ENCODE measurements around the gene SUPT4H1. TPM values are rescaled to one million over a fixed set of nuclear protein-coding genes. Genes with fewer than 3 reads are reported as not detected.

SUPT4H1 gene
- total RNA-seq, 1 experiment from 2014 or later = 109 TPM

- H3K27me3 ChIP-seq (ENCODE audit: insufficient read depth, low read length) = no peaks in the 10 kb centered on the region
- no CpG with 5 or more reads among the region's 10 CpGs for WGBS (ENCODE audit: extremely low coverage, insufficient read length, low lambda C conversion rate)
- no peak overlapping the region for H2AK5ac ChIP-seq (ENCODE audit: insufficient read length, low read length)
- H4K91ac ChIP-seq (ENCODE audit: insufficient read length, low read depth, low read length) = peak overlapping the region; percentile 60
- H3K23me2 ChIP-seq (ENCODE audit: insufficient read length, low read depth, low read length, poor library complexity, severe bottlenecking) = no peaks in the 10 kb centered on the region
- DNase-seq = peak; percentile 90
- no peak overlapping the region for H3K4me2 ChIP-seq (ENCODE audit: insufficient read depth, insufficient read length, low read length)
- H4K20me1 ChIP-seq (ENCODE audit: control insufficient read depth, insufficient read depth, insufficient read length) = no peaks in the 10 kb centered on the region
- H3K9ac ChIP-seq (ENCODE audit: extremely low read depth, insufficient read length, low read length) = no peak overlapping the region
- H2BK12ac ChIP-seq (ENCODE audit: insufficient read length, low read depth, low read length) = peak overlapping the region; percentile 94
- no peak overlapping the region for H2BK5ac ChIP-seq (ENCODE audit: insufficient read length, low read length)
- H4K8ac ChIP-seq (replicated peaks; ENCODE audit: insufficient read length, low read depth, low read length) = no peak overlapping the region
- no peak overlapping the region for H3K56ac ChIP-seq (ENCODE audit: insufficient read length, low read depth, low read length)
- Mint-ChIP-seq H3K27ac (peak overlapping the region in 1 of 3 experiments; percentile 85; a peak in 1 of 7 replicates), H3K4me3 (no peak overlapping the region; a peak in 1 of 5 replicates), H3K4me1 (peaks cover 5 to 35% of the 10 kb centered on the region in 2 experiments), H3K36me3 (ENCODE audit: insufficient read depth in 1 of 3, low read depth in 3 of 3) (no peaks in the 10 kb centered on the region), H3K27me3 (ENCODE audit: low read depth) (peaks cover 5% of the 10 kb centered on the region), H3K9me3 (no peaks in the 10 kb centered on the region)
- H3K4ac ChIP-seq (ENCODE audit: low read depth, low read length) = no peak overlapping the region
- no peaks in the 10 kb centered on the region for H3K79me1 ChIP-seq (ENCODE audit: insufficient read depth, low read depth, low read length, poor library complexity, severe bottlenecking)
- no peaks in the 10 kb centered on the region for H3K9me3 ChIP-seq (ENCODE audit: control insufficient read depth, low read depth, low read length)
- no peak overlapping the region for H2BK120ac ChIP-seq (ENCODE audit: low read depth, low read length, poor library complexity, severe bottlenecking)
- no peaks in the 10 kb centered on the region for H3K79me2 ChIP-seq (ENCODE audit: insufficient read depth, low read length)
- no peak overlapping the region for H4K5ac ChIP-seq (ENCODE audit: insufficient read length, low read depth, low read length)
- H3K4me1 ChIP-seq (ENCODE audit: insufficient read depth, low read length) = no peaks in the 10 kb centered on the region
- H3K27ac ChIP-seq (ENCODE audit: insufficient read length, low read depth, low read length) = no peak overlapping the region
- H3K23ac ChIP-seq (ENCODE audit: insufficient read length, low read depth, low read length) = no peak overlapping the region
- no peak overlapping the region for H2BK15ac ChIP-seq (ENCODE audit: low read depth, low read length)
- no peak overlapping the region for H3T11ph ChIP-seq (ENCODE audit: low read length)
- TF ChIP-seq, protein P1, sequence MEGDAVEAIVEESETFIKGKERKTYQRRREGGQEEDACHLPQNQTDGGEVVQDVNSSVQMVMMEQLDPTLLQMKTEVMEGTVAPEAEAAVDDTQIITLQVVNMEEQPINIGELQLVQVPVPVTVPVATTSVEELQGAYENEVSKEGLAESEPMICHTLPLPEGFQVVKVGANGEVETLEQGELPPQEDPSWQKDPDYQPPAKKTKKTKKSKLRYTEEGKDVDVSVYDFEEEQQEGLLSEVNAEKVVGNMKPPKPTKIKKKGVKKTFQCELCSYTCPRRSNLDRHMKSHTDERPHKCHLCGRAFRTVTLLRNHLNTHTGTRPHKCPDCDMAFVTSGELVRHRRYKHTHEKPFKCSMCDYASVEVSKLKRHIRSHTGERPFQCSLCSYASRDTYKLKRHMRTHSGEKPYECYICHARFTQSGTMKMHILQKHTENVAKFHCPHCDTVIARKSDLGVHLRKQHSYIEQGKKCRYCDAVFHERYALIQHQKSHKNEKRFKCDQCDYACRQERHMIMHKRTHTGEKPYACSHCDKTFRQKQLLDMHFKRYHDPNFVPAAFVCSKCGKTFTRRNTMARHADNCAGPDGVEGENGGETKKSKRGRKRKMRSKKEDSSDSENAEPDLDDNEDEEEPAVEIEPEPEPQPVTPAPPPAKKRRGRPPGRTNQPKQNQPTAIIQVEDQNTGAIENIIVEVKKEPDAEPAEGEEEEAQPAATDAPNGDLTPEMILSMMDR (conservative IDR thresholded peaks at IDR 0.05) = peak; percentile 93
- H3K14ac ChIP-seq (ENCODE audit: insufficient read depth, low read length) = peak overlapping the region; percentile 68
- peak overlapping the region; percentile 91 for H3K18ac ChIP-seq (ENCODE audit: insufficient read length, low read depth, low read length)
- no peak overlapping the region for H2BK20ac ChIP-seq (ENCODE audit: low read depth, low read length, poor library complexity, severe bottlenecking)
- H2AFZ ChIP-seq (ENCODE audit: low read length) = no peak overlapping the region
Observed at GRCh38 chr17:58303971-58304749, 47.8 kb downstream of the SUPT4H1 start.

Data from H9 (cell line).